ENCODE measurements around the gene TTC7B.
"Not testable (repeated sequence)": the region's sequence is repeated elsewhere in the genome, so short reads cannot be mapped to it uniquely, and the experiment has no call there.

TTC7B gene, protein sequence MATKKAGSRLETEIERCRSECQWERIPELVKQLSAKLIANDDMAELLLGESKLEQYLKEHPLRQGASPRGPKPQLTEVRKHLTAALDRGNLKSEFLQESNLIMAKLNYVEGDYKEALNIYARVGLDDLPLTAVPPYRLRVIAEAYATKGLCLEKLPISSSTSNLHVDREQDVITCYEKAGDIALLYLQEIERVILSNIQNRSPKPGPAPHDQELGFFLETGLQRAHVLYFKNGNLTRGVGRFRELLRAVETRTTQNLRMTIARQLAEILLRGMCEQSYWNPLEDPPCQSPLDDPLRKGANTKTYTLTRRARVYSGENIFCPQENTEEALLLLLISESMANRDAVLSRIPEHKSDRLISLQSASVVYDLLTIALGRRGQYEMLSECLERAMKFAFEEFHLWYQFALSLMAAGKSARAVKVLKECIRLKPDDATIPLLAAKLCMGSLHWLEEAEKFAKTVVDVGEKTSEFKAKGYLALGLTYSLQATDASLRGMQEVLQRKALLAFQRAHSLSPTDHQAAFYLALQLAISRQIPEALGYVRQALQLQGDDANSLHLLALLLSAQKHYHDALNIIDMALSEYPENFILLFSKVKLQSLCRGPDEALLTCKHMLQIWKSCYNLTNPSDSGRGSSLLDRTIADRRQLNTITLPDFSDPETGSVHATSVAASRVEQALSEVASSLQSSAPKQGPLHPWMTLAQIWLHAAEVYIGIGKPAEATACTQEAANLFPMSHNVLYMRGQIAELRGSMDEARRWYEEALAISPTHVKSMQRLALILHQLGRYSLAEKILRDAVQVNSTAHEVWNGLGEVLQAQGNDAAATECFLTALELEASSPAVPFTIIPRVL

DNA sequence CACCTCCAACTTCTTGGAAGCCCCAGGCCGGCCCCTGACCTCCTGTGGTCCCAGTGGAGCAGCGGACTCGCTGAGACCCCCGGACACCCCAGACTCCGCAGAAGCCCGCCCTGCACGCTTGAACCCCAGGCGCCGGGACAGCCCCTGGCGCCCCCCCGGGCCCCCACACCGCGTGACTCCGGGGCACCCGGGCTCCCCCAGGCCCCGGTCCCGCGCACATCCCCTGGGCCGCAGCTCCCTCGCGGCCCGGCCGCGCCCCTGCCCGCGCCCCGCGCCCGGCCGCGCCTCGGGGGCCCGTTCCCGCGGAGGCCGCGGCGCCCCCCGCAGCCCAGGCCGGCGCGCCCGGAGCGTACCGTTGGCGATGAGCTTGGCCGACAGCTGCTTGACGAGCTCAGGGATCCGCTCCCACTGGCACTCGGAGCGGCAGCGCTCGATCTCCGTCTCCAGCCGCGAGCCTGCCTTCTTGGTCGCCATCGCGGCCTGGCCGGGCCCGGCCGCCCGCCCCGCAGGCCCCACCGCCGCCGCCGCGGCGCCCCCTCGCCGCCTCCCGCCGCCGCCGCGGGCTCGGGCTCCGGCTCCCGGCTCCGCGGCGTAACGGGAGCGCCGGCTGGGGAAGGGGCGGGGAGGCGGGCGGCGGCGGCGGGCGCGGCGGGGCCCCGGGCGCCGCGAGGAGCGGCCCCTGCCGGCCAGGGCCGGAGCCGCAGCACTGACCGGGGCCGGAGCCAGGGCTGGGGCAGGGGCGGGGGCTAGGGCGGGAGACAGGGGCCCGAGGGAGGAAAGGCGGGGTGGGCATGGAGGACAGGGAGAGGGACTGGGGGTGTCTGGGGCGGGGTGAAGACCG is at the start of gene TTC7B:
Gene TTC7B (minus strand): TSS at position 609 of the 841 bp plus-strand sequence. CDS start 135 bp downstream, at position 474.
- peak; percentile 30 for DNase-seq

DNA sequence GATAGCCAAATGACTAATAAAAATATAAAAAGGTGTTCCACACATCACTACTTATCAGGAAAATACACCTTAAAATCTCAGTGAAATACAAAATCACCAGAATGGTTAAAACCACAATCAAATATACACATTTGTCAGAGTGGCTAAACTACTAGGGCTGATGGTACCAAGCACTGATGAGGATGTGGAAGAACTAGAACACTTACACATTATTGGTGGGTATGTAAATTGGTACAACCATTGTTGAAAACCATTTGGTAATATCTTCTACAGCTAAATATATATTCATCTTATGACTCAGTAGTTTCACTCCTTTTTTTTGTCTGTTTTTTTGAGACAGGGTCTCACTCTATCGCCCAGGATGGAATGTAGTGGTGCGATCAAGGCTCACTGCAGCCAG is 48.5 kb upstream of the TTC7B start:
- DNase-seq = no peak

DNA sequence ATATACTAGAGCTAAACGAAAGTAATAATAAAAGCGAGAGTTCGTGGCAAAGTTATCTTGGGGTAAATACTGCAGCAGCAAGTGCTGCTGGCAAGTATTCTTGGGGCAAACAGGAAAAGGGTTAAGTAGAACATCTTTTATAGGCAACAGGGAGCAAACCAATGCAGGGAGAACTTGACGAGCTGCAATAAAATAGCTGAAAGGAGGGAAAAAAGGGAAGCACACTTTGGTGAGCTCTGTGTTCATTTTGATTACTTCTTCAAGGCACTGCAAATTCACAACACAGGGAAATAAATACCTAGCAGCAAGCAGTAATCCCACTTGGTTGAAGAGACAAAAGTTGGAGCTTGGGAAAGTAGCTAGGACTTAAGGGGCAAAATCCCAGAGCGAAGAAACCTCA is 42.3 kb upstream of the TTC7B start:
- no peak for DNase-seq

DNA sequence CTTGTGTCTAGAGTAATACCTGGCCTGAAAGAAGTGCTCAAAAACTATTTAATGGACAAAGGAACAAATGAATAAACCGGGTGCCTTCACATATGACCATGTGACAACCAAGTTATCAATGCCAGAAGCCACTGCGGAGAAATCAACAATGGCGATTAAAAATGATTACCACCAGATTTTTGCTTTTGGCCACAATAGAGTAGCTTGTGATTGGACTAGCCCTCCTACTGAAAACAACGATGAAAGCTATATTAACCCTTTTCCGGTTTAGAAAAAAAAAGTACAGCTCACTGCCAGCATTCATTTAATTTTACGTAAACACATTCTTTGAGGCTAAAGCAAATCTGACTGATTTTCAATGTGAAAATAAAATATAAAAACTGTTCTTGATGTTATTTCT is 41.6 kb upstream of the TTC7B start:
- DNase-seq = no peak

DNA sequence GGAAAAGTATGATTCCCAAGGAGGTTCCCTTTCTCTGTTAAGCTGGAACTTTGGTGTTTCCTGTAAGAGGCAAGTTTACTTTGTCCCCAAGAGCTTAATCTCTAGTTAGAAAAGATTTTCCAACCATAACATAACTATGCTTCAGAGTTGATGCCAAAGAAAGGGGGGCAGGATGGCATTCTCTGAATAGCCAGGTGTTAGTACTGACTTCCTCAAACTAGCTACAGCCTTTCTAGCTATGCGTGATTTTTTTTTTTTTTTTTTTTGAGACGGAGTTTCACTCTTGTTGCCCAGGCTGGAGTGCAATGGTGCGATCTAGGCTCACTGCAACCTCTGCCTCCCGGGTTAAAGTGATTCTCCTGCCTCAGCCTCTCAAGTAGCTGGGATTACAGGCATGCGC is 39.9 kb upstream of the TTC7B start:
- DNase-seq = not testable (repeated sequence)

DNA sequence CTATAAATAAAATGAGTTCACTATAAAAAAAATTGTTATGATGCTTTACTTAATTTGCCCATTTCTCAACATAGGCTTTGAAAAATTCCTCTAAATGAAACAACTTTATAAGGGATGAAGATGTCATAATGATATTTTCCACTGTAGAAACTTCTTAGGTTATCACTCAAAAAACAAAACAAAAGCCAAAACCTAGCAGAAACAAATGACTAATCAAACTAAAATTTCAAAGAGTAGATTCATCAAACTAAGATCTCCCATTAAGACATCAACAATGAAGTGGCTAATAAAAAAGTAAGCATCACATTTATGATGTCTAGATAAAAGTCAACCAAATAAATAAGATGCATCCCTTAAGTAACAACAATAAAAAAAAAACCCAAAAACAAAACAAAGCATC is 36.9 kb upstream of the TTC7B start:
- no peak for DNase-seq

DNA sequence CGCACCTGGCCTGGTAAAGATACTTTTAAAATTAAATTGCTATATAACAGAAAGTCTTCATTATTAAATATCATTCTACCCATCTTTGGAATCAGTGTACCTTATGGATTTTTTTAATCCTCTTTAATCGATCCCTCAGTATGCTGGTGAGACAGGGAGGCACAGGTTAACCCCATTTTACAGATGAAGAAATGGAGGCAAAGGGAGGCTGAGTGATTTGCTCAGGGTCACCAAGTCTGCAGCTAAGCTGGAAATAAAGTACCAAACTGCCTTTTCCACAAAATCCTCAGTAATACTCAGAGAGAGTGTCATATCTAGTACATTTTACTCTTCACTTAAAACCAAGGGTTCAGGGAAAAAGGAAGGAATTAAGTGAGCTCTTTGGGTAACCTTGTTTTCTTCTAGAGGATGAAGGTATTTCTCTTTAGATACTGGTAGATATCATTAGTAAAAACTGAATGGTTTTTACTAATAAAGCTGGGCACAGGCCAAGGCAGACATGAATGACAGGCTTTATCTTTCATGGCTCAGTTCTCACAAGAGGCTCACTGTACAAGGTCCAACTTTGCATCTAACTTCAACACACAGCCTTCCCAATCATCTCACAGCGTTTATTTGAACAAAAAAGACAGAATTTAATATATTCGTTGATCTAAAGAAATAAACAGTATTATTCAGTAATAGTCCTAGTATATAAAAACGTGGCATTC is 35.3 kb upstream of the TTC7B start:
- no peak for DNase-seq

DNA sequence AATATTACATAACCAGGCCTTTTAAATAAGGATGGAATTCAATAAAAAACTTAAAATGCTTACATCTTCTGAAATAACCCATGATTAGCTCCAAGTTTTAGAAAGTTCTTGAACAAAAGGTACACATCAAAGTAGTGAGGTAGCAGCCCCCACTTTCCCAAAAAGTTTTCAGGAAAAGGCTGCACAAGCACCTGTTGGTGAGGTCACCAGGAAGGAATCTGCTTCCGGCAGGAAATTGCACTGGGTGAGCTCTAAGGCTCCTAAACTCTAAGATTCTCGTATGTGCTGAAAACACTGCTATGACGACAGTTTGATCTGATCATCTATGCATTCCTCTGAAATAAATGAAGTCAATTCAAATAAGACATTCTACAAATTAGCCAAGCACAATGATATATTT is 34.3 kb upstream of the TTC7B start:
- no peak for DNase-seq

DNA sequence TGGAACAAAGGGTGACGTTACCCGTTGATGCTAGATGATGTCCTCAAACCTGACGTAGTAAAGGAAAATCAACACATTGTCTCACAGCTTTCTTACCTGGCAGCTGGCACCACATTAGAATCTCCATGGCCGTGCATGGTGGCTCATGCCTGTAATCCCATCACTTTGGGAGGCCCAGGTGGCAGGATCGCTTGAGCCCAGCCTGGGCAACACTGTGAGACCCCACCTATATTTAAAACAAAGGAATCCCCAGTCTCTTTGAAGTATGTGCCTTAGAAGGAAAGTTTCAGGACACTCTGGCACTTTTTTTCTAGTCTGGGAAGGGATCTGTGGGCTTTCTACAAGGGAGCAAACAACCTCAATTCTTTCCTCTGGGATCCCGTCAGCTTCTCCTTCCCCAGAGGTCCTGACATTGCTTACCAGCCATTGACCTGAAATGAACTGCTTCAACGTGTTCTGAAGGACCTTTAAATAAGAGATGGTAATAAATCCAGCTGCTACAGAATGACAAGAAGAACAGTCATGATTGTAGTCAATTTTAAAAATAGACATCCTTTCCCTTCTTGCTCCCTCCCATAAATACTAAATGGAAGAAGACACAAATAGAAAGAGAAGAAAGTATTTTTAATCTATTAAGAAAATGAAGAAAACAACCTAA is 33.7 kb upstream of the TTC7B start:
- DNase-seq = no peak

DNA sequence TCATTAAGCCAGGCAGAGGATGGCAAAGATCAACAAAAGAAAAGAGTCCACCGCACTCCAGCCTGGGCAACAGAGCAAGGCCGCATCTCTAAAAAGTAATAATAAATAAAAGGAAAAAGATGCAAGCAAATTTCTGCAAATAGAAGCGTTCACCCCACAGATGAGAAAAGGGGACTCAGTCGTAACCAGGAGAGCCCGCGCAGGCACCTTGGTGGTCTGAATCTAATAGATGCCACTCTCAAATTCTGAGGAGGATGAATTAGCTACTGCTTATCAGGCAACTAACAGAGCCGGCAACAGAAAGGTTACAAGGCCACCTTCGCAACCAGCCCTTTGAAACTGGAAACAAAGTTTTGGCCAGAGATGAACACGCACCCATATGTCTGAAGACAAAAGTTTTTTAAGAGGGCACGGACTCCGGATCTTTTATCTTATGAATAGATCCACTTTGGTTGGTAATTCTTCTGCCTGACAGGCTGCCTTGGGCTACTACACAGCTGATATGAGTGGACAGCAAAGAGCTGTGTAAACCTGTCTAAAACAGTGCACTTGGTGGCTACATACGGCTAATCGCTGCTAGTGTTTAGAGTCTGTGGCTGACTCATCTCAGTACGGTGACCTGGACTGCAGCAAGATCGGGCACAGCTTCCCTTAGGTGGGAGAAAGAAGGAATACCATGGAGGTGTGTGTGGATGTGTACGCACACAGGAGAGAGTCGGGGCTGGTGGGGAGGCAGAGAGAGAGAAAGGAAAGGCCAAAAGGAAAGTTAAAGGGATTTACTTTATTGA is 32.9 kb upstream of the TTC7B start:
- no peak for DNase-seq

DNA sequence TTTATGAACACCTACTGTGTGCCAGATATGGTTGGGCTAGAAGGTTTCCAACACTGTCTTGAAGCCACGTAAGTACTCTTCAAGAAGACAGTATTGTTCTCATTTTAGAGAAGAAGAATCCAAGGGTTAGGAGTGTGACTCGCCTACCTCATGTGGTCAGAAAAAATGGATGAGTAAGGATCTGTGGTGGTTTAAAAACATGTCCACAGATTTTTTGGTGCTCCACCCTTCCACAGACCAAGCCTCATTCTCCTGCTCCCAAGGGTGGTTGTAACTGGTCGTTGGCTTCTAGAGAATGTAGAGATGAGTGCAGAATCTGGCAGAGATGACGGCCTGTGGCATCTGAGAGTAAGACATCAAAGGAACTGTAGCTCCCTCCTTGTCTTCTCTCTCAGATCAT is 30.3 kb upstream of the TTC7B start:
- DNase-seq = no peak

DNA sequence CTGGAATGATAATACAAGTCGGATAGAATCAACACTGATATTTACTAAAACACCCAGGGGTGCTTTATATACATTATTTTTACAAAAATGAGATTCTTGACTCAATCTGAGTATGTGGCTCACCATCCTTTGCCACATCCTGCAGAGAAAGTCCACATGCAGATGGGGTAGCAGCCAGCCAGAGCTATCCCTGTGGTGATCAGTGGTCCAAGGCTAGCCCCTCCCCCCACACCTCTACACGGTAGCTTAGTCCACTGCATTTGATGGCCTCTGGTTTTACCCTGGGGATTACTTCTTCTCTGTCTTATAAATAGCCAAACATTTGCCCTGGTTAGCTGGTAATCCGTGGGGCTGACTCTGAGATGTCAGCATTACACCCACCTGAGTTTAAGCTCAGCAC is 28.1 kb upstream of the TTC7B start:
- no peak for DNase-seq

DNA sequence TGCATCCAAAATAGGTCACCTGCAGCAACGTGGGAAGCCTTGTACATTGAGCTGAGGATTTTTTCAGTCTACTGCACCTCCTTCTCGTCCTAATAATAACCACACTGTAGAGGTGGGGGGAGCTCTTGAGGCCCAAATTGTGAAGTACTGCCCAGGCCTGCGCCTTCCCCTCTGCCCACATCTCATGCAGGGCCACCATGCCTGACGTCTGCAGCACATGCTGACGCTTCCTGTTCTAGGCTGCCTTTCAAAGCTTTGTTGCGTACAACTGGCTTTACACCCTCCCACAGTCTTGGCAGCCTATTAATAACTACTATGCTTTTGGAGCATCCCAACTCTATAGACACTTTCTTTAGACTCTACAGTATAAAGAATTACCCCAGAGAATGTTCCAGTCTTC is 26.5 kb upstream of the TTC7B start:
- no peak for DNase-seq

DNA sequence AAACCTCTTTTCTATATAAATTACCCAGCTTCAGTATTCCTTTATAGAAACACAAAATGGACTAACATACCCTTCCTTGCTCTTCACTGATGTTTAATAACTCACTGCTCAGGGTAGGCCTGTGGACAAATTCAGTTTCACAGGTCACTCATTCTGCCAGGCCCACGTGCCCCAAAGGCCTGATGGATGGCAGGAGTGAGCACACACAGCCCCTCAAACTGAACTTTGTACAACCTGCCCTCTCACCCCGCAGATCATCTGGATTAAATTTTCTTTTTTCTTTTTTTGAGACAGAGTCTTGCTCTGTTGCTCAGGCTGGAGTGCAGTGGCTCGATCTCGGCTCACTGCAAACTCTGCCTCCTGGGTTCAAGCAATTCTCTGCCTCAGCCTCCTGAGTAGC is 24.4 kb upstream of the TTC7B start:
- DNase-seq = not testable (repeated sequence)

DNA sequence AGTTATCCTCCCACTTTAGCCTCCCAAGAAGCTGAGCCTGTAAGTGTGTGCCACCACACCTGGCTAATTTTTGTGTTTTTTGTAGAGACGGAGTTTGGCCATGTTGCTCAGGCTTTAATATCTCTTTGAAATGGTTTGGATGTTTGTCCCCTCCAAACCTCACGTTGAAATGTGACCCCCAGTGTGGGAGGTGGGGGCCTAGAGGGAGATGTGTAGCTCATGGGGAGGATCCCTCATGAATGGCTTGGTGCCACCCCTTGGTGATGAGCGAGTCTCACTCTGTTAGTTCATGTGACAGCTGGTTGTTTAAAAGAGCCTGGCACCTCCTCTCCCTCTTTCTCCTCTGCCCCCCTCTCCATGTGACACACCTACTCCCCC is 23.6 kb upstream of the TTC7B start:
- DNase-seq = no peak

DNA sequence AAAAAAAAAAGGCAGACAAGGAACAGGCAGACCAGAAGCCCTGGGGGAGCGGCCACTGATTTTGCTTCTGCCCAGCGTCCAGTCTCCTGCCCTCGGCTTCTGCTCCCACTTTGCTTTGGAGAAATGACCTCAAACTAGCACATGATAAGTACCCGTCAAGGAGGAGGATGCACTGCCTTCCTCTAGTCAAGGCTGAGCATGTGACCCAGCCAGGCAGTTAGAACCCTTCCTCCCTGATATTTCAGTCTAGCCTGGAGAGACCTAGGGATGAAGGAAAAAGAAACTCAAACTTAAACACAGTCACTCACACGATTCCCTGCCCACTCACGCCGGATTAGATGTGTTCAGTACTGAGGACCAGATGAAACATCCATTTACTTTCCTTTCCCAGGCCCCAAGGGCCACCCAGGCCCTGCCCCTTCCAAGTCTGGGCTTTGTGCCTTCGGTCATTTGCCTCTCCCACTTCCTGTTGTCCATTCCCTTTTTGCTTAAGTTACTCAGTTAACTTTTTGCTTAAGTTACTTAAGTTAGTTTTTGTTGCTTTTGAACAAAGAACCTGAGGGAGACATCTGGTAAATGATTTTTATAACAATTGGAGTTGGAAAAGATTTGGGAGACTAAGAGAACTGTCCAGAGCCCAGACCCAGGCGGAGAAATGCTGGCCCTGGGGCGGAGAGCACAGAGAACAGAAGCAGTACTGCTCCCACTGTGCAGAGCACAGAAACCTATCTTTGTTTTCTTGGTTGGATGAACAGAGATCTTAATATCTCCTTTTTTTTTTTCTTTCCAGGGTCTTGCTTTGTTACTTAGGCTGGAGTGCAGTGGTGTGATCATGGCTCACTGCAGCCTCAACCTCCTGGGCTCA is 23.0 kb upstream of the TTC7B start:
- DNase-seq = no peak

DNA sequence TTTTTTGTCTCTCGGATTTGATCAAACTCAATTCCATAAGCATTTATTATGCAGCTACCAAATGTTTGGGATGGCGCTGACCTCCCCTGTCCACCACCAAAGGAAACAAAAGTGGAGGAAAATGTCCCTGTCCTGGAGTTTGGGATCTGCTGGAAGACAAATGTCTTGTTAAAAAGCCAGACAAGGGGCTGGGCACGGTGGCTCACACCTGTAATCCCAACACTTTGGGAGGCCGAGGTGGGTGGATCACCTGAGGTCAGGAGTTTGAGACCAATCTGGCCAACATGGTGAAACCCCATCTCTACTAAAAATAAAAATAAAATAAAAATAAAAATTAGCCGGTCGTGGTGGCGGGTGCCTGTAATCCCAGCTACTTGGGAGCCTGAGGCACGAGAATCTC is 22.3 kb upstream of the TTC7B start:
- not testable (repeated sequence) for DNase-seq

DNA sequence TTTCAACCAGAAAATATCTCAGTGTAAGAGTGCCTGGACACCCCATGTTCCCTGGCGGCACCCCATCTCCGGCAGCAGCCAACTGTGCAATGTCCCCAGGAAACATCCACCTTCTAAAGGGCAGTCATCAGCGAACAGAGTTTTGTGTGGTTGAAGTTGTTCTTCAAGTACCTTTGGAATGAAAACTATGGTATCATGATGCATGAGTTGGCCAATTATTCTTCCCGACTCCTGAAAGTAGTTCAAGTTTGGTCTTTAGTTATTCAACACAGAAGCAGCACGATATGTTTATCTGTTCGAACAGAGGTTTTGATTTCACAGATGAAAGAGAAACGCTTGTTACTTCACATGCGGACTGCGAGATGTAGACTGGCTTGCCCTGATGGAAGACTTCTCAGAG is 21.1 kb upstream of the TTC7B start:
- DNase-seq = no peak

DNA sequence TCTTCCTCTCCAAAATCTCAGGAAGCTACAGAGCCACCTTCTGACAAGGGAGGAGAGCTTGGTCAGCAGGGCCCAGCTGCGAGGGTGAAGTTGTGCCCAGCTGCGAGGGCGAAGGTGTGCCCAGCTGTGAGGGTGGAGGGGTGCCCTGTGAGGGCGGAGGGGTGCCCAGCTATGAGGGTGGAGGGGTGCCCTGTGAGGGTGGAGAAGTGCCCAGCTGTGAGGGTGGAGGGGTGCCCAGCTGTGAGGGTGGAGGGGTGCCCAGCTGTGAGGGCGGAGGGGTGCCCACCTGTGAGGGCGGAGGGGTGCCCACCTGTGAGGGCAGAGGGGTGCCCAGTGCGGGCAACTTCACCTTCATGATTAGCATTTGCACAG is 20.4 kb upstream of the TTC7B start:
- DNase-seq = no peak

DNA sequence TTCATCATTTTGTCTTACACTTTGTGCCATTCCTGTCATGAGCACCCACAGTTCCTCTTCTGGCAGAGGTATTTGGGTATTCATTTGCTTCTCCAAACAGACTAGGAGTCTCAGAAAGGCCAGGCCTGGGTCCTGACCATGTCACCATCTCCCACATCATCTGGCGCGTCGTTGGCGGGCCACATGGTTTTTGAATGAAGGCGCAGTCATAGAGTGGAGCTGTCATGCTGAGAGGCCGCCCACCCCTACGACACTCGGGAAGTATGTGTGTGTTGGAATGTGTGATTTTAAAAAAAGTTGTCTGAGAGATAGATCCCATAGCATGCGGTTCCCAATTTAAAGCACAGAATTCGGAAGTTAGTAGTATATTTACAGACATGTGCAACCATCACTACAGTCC is 15.6 kb upstream of the TTC7B start:
- DNase-seq = no peak
